ENCODE results near the gene SLC7A6. TPM values are rescaled to one million over a fixed set of nuclear protein-coding genes. Genes with fewer than 3 reads are reported as not detected.

Gene SLC7A6
- total and polyA plus RNA-seq, 2 of the 8 experiments (the other 6 are each of a cell fraction or from before 2014, with no cell fraction given), result 28.0 to 37.8 TPM

GRCh38 chr16:68273896-68274295 lies 9.6 kb downstream of the SLC7A6 start:
- no peak overlapping the region for H2BK5ac ChIP-seq (ENCODE audit: low read depth, low read length)
- no peak overlapping the region for H3K56ac ChIP-seq (replicated peaks; ENCODE audit: insufficient read length, low read depth, low read length)
- H2BK15ac ChIP-seq (ENCODE audit: low read length), result no peak overlapping the region
- no peak overlapping the region for H3K14ac ChIP-seq (ENCODE audit: insufficient read length)
- H3K4ac ChIP-seq (replicated peaks; ENCODE audit: insufficient read length, low read depth, low read length), result no peak overlapping the region
- H3K9me3 ChIP-seq (ENCODE audit: insufficient read depth in 2 of 2, low read depth in 1 of 2, low read length in 1 of 2), result no peaks in the 10 kb centered on the region
- no peaks in the 10 kb centered on the region for H3K23me2 ChIP-seq (ENCODE audit: low read depth, low read length)
- no peak overlapping the region for H4K91ac ChIP-seq (replicated peaks; ENCODE audit: insufficient read length, low read length)
- H3K27ac ChIP-seq (ENCODE audit: low read depth, low read length), result no peak overlapping the region
- no peaks in the 10 kb centered on the region for H3K27me3 ChIP-seq (replicated peaks in 1 of 4; ENCODE audit: control insufficient read depth in 3 of 4, extremely low read depth in 1 of 4, insufficient read depth in 3 of 4, low read length in 3 of 4)
- no peak overlapping the region for H3K4me3 ChIP-seq (ENCODE audit: extremely low read depth in 1 of 4, insufficient read depth in 2 of 4, low read depth in 3 of 4, low read length in 4 of 4)
- no peak overlapping the region for H2AFZ ChIP-seq (ENCODE audit: low read length)
- no peak overlapping the region for H3K4me2 ChIP-seq (ENCODE audit: insufficient read depth in 1 of 2, low read depth in 2 of 2, low read length in 2 of 2)
- H4K20me1 ChIP-seq (replicated peaks in 1 of 2; ENCODE audit: control insufficient read depth in 1 of 2, insufficient read depth in 2 of 2, low read length in 2 of 2), result no peaks in the 10 kb centered on the region
- no peaks in the 10 kb centered on the region for H3K4me1 ChIP-seq (replicated peaks in 1 of 4; ENCODE audit: control insufficient read depth in 3 of 4, insufficient read depth in 4 of 4, low read length in 3 of 4)
- H3K79me1 ChIP-seq (ENCODE audit: low read depth, low read length), result peaks cover 12% of the 10 kb centered on the region
- no peak overlapping the region for H2BK20ac ChIP-seq (ENCODE audit: low read length)
- H3K79me2 ChIP-seq (ENCODE audit: control insufficient read depth in 1 of 2, insufficient read depth in 2 of 2, low read length in 2 of 2), result peaks cover 0 to 18% of the 10 kb centered on the region in 2 experiments; a peak in 2 of 4 replicates
- POLR2A ChIA-PET (ENCODE audit: partially characterized antibody), result no interaction called here
- H2BK120ac ChIP-seq (replicated peaks; ENCODE audit: low read depth, low read length), result no peak overlapping the region
- no peak overlapping the region for H2AK5ac ChIP-seq (ENCODE audit: low read depth, low read length)
- H2BK12ac ChIP-seq (ENCODE audit: low read depth, low read length), result no peak overlapping the region
- DNase-seq (ENCODE audit: low read depth in 1 of 2, low spot score in 2 of 2), result no peak
- H3K36me3 ChIP-seq (ENCODE audit: control insufficient read depth in 2 of 4, insufficient read depth in 4 of 4, low read length in 3 of 4), result peaks cover 0 to 2% (median 0%) of the 10 kb centered on the region in 4 experiments; a peak in 2 of 8 replicates
- H3K18ac ChIP-seq (ENCODE audit: extremely low read depth, low read length), result no peak overlapping the region
- FAIRE-seq, result no peak
- H3K23ac ChIP-seq (ENCODE audit: insufficient read length), result no peak overlapping the region
- H4K8ac ChIP-seq (ENCODE audit: extremely low read depth, insufficient read depth, low read length), result no peak overlapping the region
- 93% methylated on average over 8 of the region's 8 CpGs; no CpG with 5 or more reads in 1 of the 2 experiments for WGBS, 2 experiments (ENCODE audit: extremely low coverage in 1 of 2, insufficient coverage in 1 of 2, insufficient read length in 1 of 2, insufficient replicate concordance in 2 of 2, low coverage in 1 of 2, low lambda C conversion rate in 2 of 2, missing lambda C conversion rate in 1 of 2)
- H3K9ac ChIP-seq (replicated peaks in 1 of 4; ENCODE audit: extremely low read depth in 1 of 4, low read depth in 3 of 4, low read length in 3 of 4), result no peak overlapping the region
- CTCF ChIA-PET (ENCODE audit: partially characterized antibody), result interaction anchor here (0.5 to 8.5 kb wide), 7 partner anchors 10 to 379 kb away, joined by 3 to 63 read pairs (median 4); partner anchors contain the start of gene SLC7A6
- no peak overlapping the region for H4K5ac ChIP-seq (ENCODE audit: insufficient read length, low read depth, low read length)
- no peak for TF ChIP-seq TBP (IDR thresholded peaks at IDR 0.05; ENCODE audit: low read depth, low read length)
- no peak for TF ChIP-seq ASH2L (IDR thresholded peaks at IDR 0.05; ENCODE audit: low read length)
- TF ChIP-seq TEAD4 (IDR thresholded peaks at IDR 0.05; ENCODE audit: low read depth, low read length), result no peak
- no peak for TF ChIP-seq FOSL1 (IDR thresholded peaks at IDR 0.05; ENCODE audit: insufficient read depth, low read depth, low read length)
- TF ChIP-seq POU5F1 (IDR thresholded peaks at IDR 0.05; ENCODE audit: low read depth, low read length), result no peak
- TF ChIP-seq MAFK (IDR thresholded peaks at IDR 0.05; ENCODE audit: low read depth, low read length), result no peak
- no peak for TF ChIP-seq SP2 (IDR thresholded peaks at IDR 0.05; ENCODE audit: low read length)
- TF ChIP-seq HDAC2 (IDR thresholded peaks at IDR 0.05; ENCODE audit: borderline replicate concordance in 1 of 2, low read depth in 2 of 2, low read length in 2 of 2), result no peak
- TF ChIP-seq CEBPB (IDR thresholded peaks at IDR 0.05; ENCODE audit: low read depth, low read length), result no peak
- no peak for TF ChIP-seq ZNF274 (IDR thresholded peaks at IDR 0.05; ENCODE audit: borderline replicate concordance, extremely low read depth, low read length)
- no peak for TF ChIP-seq TAF7 (optimal IDR thresholded peaks at IDR 0.05; ENCODE audit: borderline replicate concordance, low read depth, low read length)
- no peak for TF ChIP-seq CBX5 (IDR thresholded peaks at IDR 0.05; ENCODE audit: low read depth, low read length)
- TF ChIP-seq GTF2F1 (IDR thresholded peaks at IDR 0.05; ENCODE audit: borderline replicate concordance, low read depth, low read length), result no peak
- TF ChIP-seq POLR2A (IDR thresholded peaks at IDR 0.05; ENCODE audit: control extremely low read depth in 1 of 2, low read depth in 2 of 2, low read length in 2 of 2), result no peak
- no peak for TF ChIP-seq RNF2 (IDR thresholded peaks at IDR 0.05; ENCODE audit: borderline replicate concordance, low read depth, low read length, missing control alignments, poor library complexity, severe bottlenecking)
- TF ChIP-seq CREB1 (IDR thresholded peaks at IDR 0.05), result no peak
